Lung microvascular endothelial cell (primary cell): ENCODE data around the gene NUPR1. TPM values are rescaled to one million over a fixed set of nuclear protein-coding genes. Genes with fewer than 3 reads are reported as not detected.
"Not testable (repeated sequence)": the region's sequence is repeated elsewhere in the genome, so short reads cannot be mapped to it uniquely, and the experiment has no call there.

Experiments
- DNase-seq, 2 donors: peaks; one replicate each; pipeline versions ENCODE4 v3.0.0 to v3.0.0-alpha.2; 2010; ENCODE audit warnings: low read depth in 2 of 2
- total RNA-seq: library from RNA; depleted of rRNA; stranded (reverse); fragments of >200 nt; gene quantifications from 2 replicates; pipeline ENCODE4 v1.2.1, GENCODE V29; 2014

The NUPR1 gene
- total RNA-seq, 1 donor from 2014 or later, result 11.9 TPM

DNA sequence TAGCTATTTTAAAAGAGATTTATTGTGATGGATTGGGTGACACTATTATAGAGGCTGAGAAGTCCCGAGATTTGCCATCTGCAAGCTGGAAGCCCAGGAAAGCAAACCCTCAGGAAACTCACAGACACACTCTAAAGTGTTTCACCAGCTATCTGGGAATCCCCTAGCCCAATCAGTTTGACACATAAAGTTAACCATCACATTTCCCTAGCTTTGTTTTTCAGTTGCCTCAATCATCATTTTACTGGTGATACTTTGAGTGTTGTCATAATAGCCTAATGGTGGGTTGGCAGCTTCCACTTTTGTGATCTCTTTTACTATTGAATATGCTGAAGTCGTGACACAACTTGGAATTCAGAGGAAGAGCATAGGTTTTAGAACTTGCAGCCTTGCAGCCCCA, 16.8 kb upstream of the NUPR1 start:
- no peak for DNase-seq

DNA sequence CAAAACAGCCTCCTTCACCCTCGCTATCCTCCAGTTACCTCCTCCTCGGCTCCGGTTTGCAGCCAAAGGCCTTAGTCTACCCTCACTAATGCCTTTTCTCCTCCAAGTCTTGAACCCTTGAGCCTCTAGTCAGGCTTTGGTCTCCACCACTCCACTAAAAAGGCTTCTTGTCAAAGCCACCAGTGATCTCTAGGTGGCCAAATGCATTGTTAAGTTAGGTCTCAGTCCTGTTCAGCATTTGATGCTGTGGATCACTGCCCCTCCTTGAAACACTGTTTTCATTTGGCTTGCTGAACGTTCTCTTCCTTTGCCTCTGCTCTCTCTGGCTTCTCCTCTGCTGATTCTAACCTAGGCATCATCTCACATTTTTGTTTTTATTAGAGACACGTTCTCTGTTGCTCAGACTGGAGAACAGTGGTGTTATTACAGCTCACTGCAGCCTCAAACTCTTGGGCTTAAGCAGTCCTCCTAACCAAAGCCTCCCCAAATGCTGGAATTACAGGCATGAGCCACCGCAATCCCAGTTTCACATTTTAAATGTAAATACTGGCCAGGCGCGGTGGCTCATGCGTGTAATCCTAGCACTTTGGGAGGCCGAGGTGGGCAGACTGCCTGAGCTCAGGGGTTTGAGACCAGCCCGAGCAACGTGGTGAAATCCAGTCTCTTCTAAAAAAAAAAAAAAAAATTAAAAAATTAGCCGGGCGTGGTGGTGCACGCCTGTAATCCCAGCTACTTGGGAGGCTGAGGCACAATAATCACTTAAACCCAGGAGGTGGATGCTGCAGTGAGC, 16.1 kb upstream of the NUPR1 start:
- DNase-seq, result no peak

DNA sequence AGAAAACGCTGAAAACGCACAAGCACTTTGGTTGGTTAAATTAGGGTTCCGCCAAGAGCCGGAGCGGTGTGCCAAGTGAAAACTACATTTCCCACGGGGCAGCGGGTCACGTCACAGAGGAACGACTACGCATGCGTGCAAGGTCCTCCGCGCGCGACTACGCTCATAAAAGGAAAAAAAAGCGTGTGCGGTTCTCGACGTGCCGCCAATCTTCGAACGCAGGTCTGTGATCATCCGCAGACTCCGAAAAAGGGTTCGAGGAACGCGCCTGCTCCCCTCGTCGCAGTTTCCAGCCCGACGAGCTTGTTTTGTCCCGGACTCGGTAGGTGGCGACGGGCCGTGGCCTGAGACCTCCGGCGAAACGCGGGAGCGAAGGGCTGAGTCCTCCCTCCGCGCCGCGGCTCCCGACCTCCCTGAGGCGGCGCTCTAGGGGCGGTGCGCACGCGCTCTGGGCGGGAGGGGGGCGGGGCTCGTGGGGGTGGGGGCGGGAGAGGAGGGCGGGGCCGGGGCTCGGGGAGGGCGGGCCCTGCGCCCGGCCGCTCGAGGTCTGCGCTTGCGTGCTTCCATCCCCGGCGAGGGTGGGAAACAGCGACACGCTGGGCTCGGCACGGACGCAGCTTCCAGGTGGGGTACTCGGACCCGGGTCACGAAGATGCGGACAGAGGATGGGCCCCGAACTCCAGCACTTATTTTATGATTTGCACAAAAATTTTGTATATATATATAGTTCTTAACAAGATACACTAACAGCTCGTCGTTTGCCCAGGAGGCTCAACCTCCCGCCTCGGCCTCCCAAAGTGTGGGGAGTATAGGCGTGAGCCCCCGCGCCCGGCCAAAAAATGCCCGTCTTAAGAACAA, 15.2 kb upstream of the NUPR1 start, which contains the start of gene SGF29:
Gene SGF29 (plus strand): TSS at position 145 of the 858 bp plus-strand sequence. CDS start 27,150 bp downstream, outside the sequence.
- DNase-seq, result peak; percentile 91 to 95

GRCh38 chr16:28549301-28549899, 10.6 kb upstream of the NUPR1 start:
- DNase-seq, result peak; percentile 57 to 79

DNA sequence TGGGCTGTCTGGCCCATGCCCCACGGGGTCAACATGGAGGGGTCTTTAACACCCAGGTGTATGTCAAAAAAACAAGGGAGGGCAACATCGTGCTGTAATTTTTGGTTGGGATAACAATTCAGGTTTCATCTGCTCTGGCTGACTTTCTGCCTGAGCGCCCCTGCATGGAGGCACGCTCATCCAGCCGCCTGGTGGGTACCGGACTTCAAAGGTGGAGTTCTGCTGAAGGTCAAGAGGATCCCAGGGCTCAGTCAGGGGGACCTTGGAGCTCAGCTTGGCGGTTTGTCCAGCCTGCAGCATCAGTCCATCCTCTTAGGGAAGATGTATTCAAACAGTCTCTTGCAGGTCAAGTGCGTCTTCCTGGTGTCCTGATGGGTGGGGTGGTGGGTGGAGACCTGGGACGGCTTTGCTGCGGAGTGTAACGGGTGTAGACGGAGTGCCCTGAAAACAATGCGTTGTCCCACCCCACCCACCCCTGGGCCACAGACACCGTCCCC, 9.6 kb upstream of the NUPR1 start:
- no peak for DNase-seq

GRCh38 chr16:28546626-28547025, 7.9 kb upstream of the NUPR1 start:
- DNase-seq, result no peak

GRCh38 chr16:28545964-28546363, 7.2 kb upstream of the NUPR1 start:
- not testable (repeated sequence) for DNase-seq

- DNase-seq, result no peak
These were observed 6.2 kb upstream of the NUPR1 start for GRCh38 chr16:28544998-28545397.

- DNase-seq, result no peak
These were observed 4.3 kb upstream of the NUPR1 start for GRCh38 chr16:28543072-28543471.

- DNase-seq, result no peak
These were observed 3.9 kb upstream of the NUPR1 start for GRCh38 chr16:28542646-28543045.

- DNase-seq, result no peak
These were observed 1.6 kb upstream of the NUPR1 start for GRCh38 chr16:28540346-28540745.

DNA sequence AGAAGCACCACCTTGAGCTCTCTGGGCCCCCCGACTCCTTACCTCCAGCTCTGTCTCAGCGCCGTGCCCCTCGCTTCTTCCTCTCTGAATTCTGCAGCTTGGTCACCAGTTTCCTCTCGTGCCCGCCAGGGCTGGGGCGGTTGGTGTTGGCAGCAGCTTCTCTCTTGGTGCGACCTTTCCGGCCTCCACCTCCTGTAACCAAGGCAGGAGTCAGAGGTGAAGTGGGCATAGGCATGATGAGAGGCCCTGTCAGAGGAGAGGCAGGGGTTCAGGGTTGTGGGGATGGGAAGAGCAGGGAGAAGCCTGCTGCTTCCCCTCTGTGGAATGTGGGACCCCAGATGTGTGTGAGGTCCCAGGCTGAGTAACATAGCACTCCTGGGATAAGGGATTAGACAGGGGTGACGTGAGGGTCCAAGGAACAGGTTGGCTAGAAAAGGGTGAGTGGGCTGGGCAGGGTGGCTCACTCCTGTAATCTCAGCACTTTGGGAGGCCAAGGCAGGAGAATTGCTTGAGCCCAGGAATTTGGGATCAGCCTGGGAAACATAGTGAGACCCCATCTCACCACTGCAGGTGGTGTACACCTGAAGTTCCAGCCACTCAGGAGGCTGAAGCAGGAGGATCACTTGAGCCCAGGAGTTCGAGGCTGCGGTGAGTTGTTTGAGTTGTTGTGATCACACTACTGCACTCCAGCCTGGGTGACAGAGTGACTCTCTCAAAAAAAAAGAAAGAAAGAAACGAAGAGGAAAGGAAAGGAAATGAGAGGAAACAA, 626 bp downstream of the NUPR1 start:
- peak in 1 of 2 donors; percentile 7 for DNase-seq

- DNase-seq, result no peak
These were observed 1.7 kb downstream of the NUPR1 start for GRCh38 chr16:28537076-28537475.

DNA sequence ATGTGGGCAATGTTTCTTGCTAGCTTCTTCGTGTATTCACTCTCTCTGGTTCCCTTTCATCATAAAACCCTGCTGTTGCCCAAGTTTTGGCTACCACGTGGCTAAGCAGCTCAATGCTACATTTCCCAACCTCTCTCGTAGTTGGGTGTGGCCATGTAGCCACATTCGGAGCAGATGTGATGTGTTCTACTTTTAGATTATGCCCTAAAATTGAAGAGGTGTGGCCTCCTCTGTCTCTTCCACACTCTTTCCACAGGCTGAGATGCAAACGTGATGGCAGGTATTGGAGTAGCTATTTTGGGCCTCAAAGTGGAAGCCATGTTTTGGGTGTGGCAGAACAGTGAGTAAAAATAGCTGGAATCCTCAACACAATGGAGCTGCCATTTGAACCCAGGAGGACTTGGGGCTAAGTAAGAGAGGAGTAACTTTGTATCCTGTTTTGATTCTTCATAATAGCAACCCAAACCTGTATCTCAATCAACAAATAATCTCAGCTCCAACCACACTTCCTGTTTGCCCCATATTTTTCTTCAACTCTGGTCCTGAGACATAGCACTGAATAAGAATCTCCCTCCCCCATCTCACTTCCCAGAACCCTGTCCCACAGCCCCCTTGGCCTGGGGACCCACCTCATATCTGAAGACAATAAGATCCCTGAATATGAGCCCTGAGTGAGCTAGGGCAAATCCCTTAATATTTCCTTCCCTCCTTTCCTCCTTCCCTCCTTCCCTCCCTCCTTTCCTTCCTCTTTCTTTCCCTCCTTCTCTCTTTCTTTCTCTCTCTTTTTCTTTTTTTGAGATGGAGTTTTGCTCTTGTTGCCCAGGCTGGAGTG, 4.0 kb downstream of the NUPR1 start:
- peak in 1 of 2 donors; percentile 7 for DNase-seq

DNA sequence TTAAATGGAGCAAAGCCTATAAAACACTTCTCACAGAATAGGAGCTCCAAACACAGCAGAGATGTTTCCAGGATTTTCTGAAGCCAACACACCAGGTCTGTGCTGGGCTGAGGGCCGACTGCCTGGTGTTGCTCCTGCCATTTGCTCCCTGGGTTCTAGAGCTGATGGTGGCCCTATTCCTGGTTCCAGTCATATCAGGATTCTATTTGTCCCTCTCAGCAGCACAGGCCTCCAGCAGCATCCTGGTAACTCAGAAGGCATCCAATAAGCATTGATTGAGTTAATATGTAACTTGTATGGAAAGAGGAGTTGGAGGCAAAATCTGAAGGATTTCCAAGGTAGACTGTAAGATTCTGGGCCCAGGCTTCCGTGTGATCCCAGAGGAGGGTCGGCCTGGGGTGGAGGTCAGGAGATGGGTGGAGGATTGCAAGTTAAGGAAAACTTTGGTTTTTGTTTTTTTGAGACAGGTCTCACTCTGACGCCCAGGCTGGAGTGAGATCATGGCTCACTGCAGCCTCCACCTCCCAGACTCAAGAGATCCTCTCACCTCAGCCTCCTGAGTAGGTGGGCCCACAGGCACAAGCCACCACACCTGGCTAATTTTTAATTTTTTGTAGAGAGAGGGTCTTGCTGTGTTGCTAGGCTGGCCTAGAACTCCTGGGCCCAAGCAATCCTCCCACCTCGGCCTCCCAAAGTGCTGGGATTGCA, 5.7 kb downstream of the NUPR1 start:
- no peak for DNase-seq

- no peak for DNase-seq
These were observed 6.7 kb downstream of the NUPR1 start for GRCh38 chr16:28531777-28532744.

GRCh38 chr16:28529124-28529523, 9.7 kb downstream of the NUPR1 start:
- no peak for DNase-seq

DNA sequence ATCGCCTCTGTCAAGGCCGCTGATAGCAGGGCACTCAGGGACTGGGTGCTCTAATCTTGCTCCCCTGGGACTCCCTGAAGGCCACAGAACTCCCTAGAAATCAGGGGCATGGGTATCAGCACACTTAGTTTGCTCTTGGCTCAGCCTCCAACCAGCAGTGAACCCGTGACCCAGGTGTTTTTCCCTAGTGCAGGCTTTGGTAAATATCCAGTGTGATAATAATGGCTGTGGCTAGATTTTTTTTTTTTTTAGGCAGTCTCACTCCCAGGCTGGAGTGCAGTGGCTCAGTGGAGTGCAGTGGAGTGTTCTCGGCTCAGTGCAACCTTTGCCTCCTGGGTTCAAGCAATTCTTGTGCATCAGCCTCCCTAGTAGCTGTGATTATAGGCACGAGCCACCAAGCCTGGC, 10.3 kb downstream of the NUPR1 start:
- DNase-seq, result peak in 1 of 2 donors; percentile 51
